ENCODE data around the gene AKR1C2. TPM values are rescaled to one million over a fixed set of nuclear protein-coding genes. Genes with fewer than 3 reads are reported as not detected.
"Not testable (repeated sequence)": the region's sequence is repeated elsewhere in the genome, so short reads cannot be mapped to it uniquely, and the experiment has no call there.

The AKR1C2 gene
- 1.0 and 4.4 TPM in 2 replicates for total RNA-seq

GRCh38 chr10:5003127-5004029 is at the start of gene AKR1C2:
Gene AKR1C2, minus strand, starts transcription at chr10:5003857. Its CDS starts 22 bp downstream, at chr10:5003835.
- peak within 1 kb of the TSS; percentile 38 for H3K4me3 ChIP-seq (ENCODE audit: low read depth, low read length)
- not testable (repeated sequence) for DNase-seq (ENCODE audit: low read depth)

GRCh38 chr10:5052951-5053500 is 49.4 kb upstream of the AKR1C2 start:
- not testable (repeated sequence) for H3K4me3 ChIP-seq (ENCODE audit: low read depth, low read length); DNase-seq (ENCODE audit: low read depth)

- no peak for TF ChIP-seq CTCF (conservative IDR thresholded peaks at IDR 0.05; ENCODE audit: low read depth, low read length)
- no peak for DNase-seq (ENCODE audit: low read depth)
Observed at GRCh38 chr10:5047912-5048628, 44.4 kb upstream of the AKR1C2 start.

GRCh38 chr10:5047055-5047454 is 43.4 kb upstream of the AKR1C2 start:
- not testable (repeated sequence) for H3K4me3 ChIP-seq (ENCODE audit: low read depth, low read length)
- peak; percentile 69 for DNase-seq (ENCODE audit: low read depth)

More at GRCh38 chr10:5047912-5048628, 44.4 kb upstream of the AKR1C2 start:
- no peak overlapping the region for H3K4me3 ChIP-seq (ENCODE audit: low read depth, low read length)

- no peak for DNase-seq (ENCODE audit: low read depth)
- H3K4me3 ChIP-seq (ENCODE audit: low read depth, low read length): no peak overlapping the region
- no peak for TF ChIP-seq CTCF (conservative IDR thresholded peaks at IDR 0.05; ENCODE audit: low read depth, low read length)
Observed at GRCh38 chr10:5046410-5046809, 42.8 kb upstream of the AKR1C2 start.

- H3K4me3 ChIP-seq (ENCODE audit: low read depth, low read length): no peak overlapping the region
- no peak for DNase-seq (ENCODE audit: low read depth)
- TF ChIP-seq CTCF (conservative IDR thresholded peaks at IDR 0.05; ENCODE audit: low read depth, low read length): no peak
Observed at GRCh38 chr10:5045095-5045494, 41.4 kb upstream of the AKR1C2 start.

- no peak for TF ChIP-seq CTCF (conservative IDR thresholded peaks at IDR 0.05; ENCODE audit: low read depth, low read length)
- no peak for DNase-seq (ENCODE audit: low read depth)
- no peak overlapping the region for H3K4me3 ChIP-seq (ENCODE audit: low read depth, low read length)
Observed at GRCh38 chr10:5043716-5044115, 40.1 kb upstream of the AKR1C2 start.

- no peak for TF ChIP-seq CTCF (conservative IDR thresholded peaks at IDR 0.05; ENCODE audit: low read depth, low read length)
- H3K4me3 ChIP-seq (ENCODE audit: low read depth, low read length): no peak overlapping the region
- no peak for DNase-seq (ENCODE audit: low read depth)
Observed at GRCh38 chr10:5042922-5043321, 39.3 kb upstream of the AKR1C2 start.

All from epithelial cell of proximal tubule (primary cell).